Testis (tissue), 3 donors: ENCODE results near the gene MRAP. TPM values are rescaled to one million over a fixed set of nuclear protein-coding genes. Genes with fewer than 3 reads are reported as not detected.
A peak's percentile ranks its signal among the peaks of the same experiment; 100 is the strongest.

Experiments
- DNase-seq: peaks from one replicate; pipeline ENCODE4 v3.0.0-alpha.2; 2019
- H3K27ac ChIP-seq, 2 donors: fragments of 200-600 bp; sonication (generic); one replicate each; pipeline ENCODE4 v1.5.1; 2019
- H3K27me3 ChIP-seq: fragments of 200-600 bp; sonication (generic); one replicate; pipeline ENCODE4 v1.5.1; 2019
- H3K36me3 ChIP-seq: fragments of 200-600 bp; sonication (generic); one replicate; pipeline ENCODE4 v1.5.1; 2017; ENCODE audit warnings: low read depth; ENCODE audit errors: missing control alignments
- H3K4me1 ChIP-seq: fragments of 200-600 bp; sonication (generic); one replicate; pipeline ENCODE4 v1.5.1; 2019
- H3K4me3 ChIP-seq, 2 donors: fragments of 200-600 bp; sonication (generic); one replicate each; pipeline ENCODE4 v1.5.1; 2017 to 2019
- H3K9me3 ChIP-seq: fragments of 200-600 bp; sonication (generic); one replicate; pipeline ENCODE4 v1.5.1; 2017
- CTCF ChIP-seq, 3 experiments: fragments of 450-650 bp in 2 of 3; fragments of 200-600 bp in 1 of 3; sonication (generic) in 1 of 3; IDR thresholded peaks; one replicate each; pipeline ENCODE4 v1.5.1; 2016 to 2019; ENCODE audit warnings: antibody characterized with exemption in 3 of 3, mild to moderate bottlenecking in 2 of 3, moderate library complexity in 1 of 3
- POLR2A ChIP-seq: fragments of 450-650 bp; IDR thresholded peaks from one replicate; pipeline ENCODE4 v1.6.1; 2017; ENCODE audit warnings: antibody characterized with exemption, mild to moderate bottlenecking, moderate library complexity
- WGBS, 2 donors: methylation state at CpG; one replicate each; pipeline ENCODE4 v1.1.5; 2018; 5-methylcytosine and 5-hydroxymethylcytosine counted together
- intact Hi-C: fragments of 100-400 bp; cut with DNase I; formaldehyde crosslinking; loops from one replicate; pipeline ENCODE4 v1.15.1; 2023; ENCODE audit warnings: low total_unique reads
- polyA plus RNA-seq: library from polyadenylated mRNA; stranded (reverse); fragments of 350-450 nt; fragmentation: Illumina TruSeq; extraction: RNeasy Lipid Tissue Mini Kit (QIAGEN cat#74804); gene quantifications from one replicate; pipeline ENCODE4 v1.2.3, GENCODE V29; 2014; ENCODE audit warnings: low read depth, low replicate concordance; ENCODE audit not compliant: insufficient read depth
- total RNA-seq, 2 donors: library from RNA; depleted of rRNA; stranded (reverse); fragments of >200 nt; gene quantifications; one replicate each; pipeline ENCODE4 v1.2.3, GENCODE V29; 2016

Gene MRAP
- total and polyA plus RNA-seq, 3 donors from 2014 or later = 1.4 to 4.0 (median 2.2) TPM

DNA sequence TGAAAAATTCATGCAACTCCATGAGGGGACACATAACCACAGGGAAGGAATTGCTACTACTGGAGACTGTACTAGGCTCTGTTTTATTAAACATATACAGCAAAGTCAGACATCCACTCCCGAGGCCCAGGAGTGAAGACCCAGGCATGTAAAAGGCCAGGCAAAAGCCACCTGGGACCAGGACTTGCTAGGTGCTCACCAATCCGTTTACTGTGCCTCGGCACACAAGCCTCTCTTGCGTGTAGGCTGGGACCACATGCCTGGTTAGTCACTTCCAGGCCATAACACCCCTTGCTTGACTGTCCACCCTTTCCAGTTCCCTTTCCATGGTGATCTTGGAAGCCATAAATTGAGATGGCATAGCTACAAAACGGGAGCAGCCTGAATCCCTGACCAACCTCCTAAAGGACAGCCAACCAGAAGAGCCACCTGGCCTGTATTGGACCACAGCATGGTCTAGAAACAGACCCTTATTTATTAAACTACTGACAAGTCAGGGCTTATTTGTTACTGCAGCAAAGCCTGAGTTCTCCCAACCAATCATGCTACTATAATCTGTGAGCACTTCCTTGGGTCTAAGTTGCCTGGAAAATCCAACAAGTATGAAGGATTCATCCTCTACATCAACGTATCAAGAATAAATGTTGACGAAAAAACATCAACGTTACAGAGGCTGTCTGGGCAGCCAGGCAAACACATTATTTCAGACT lies 54.5 kb downstream of the MRAP start:
- no peak for DNase-seq
- Histone ChIP-seq H3K27me3 (no peaks in the 10 kb centered on the region), H3K27ac (no peak overlapping the region), H3K36me3 (no peaks in the 10 kb centered on the region), H3K4me3 (no peak overlapping the region), H3K9me3 (no peaks in the 10 kb centered on the region), H3K4me1 (peaks cover 5% of the 10 kb centered on the region)
- WGBS, 2 donors = 94 to 99% methylated on average over 4 to 8 of the region's 8 CpGs
- TF ChIP-seq POLR2A (no peak), CTCF (IDR thresholded peaks at IDR 0.05) (no peak)
- intact Hi-C loops = no loop called here

DNA sequence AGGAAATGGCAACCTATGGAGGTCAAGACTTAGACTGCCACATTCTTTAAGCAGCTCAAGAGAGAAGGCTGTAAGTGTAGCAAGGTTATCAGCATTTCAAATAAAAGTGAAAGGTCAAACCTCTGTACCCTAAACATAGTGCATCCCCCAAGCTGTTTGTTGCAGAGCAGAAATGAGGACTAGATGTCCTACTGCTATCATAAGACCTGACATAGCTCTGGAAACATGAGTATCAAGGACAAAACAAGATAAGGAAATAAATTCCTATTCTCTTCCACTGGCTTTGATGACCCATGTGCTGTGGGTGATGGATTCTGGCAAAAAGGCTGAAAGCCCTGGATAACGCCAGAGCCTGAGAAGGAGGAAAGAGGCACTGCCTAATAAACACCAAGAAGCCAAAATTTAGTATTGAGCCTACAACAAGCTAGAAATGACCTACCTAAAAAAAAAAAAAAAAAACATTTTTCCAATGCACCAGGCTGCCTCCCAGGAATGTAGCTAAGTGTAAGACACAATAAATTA lies 58.3 kb downstream of the MRAP start:
- Histone ChIP-seq H3K27me3 (no peaks in the 10 kb centered on the region), H3K9me3 (no peaks in the 10 kb centered on the region), H3K4me1 (peaks cover 5% of the 10 kb centered on the region), H3K4me3 (no peak overlapping the region), H3K27ac (peak overlapping the region in 1 of 2 donors; percentile 57), H3K36me3 (no peaks in the 10 kb centered on the region)
- WGBS, 2 donors = 52 to 62% methylated on average over 1 of the region's 1 CpG
- intact Hi-C loops = no loop called here
- DNase-seq = no peak
- no peak for TF ChIP-seq POLR2A

DNA sequence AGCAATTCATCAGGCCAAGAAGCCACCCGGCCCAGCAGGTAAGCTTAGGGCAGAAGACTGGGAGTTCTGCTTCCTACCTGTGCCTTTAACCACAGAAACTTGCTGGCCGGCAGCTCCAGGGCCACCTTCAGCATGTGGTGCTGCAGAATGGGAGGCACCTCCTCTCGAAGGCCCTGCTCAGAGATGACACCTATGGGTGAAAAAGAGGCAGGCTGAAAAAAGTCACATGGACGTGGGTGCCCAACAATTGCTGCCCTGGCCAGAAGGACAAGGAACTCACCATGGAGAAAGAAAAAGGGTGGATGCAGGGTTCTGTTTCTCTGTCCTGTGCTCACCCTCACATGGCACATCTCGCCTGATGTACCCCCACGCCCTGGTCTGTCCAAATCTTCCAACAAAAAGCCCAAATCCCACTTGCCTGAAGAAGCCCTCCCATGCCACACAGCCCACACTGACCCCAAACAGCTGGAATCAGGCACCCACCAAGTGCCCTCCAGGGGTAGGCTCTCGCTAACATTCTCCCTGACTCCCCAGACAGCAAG lies 61.1 kb downstream of the MRAP start:
- 73 to 80% methylated on average over 7 of the region's 7 CpGs for WGBS, 2 donors
- no peaks in the 10 kb centered on the region for H3K36me3 ChIP-seq
- H3K27me3 ChIP-seq = no peaks in the 10 kb centered on the region
- no peaks in the 10 kb centered on the region for H3K9me3 ChIP-seq
- H3K27ac ChIP-seq = no peak overlapping the region
- TF ChIP-seq POLR2A (no peak), CTCF (IDR thresholded peaks at IDR 0.05) (peak in 2 of 3 experiments; percentile 20 to 30)
- peaks cover 5% of the 10 kb centered on the region for H3K4me1 ChIP-seq
- no peak overlapping the region for H3K4me3 ChIP-seq
- DNase-seq = peak; percentile 65
- intact Hi-C loops = no loop called here

DNA sequence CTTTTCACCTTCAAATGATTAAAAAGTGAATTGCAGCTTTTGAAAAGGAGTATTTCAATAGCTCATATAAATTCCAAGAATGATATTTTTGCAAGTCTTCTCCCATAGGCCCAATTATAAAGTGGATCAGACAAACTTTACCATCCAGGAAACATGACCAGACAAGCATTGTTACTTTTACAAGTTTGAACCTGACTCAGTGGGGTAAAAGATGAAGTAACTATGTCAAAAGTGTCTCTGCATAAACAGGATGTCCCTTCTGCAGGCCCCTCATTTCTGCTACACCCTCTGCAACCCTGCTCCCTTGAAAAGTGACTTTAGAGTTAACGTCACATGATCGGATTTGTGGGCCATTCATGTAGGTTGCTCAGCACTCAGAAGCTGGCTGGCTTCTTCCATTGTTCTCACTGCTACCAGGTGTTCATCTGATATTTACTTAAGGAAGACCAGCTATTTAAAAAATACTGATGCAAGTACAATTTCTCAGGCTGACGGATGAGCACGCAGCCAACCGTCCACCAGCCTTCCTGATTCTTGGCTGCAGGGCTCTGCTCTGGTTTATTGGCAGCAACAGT lies 61.8 kb downstream of the MRAP start:
- DNase-seq = no peak
- Histone ChIP-seq H3K9me3 (no peaks in the 10 kb centered on the region), H3K4me1 (peaks cover 5% of the 10 kb centered on the region), H3K27ac (no peak overlapping the region), H3K27me3 (no peaks in the 10 kb centered on the region), H3K4me3 (no peak overlapping the region), H3K36me3 (no peaks in the 10 kb centered on the region)
- WGBS, 2 donors = 80 to 96% methylated on average over 5 of the region's 5 CpGs
- intact Hi-C loops = no loop called here
- TF ChIP-seq POLR2A = no peak
- TF ChIP-seq CTCF (IDR thresholded peaks at IDR 0.05) = no peak

Other genes with a start within 250 kb of the MRAP start
- gene MIS18A, start 19.8 kb upstream of the MRAP start, total RNA-seq = 10 to 100 TPM; 27.8 to 32.6 TPM
- gene MIS18A, start 19.8 kb upstream of the MRAP start, polyA plus RNA-seq = 34.4 TPM
- gene URB1, start 94.2 kb downstream of the MRAP start, total RNA-seq = 10 to 100 TPM; 38.8 to 41.4 TPM
- gene URB1, start 94.2 kb downstream of the MRAP start, polyA plus RNA-seq = 16.6 TPM
- gene EVA1C, start 113.9 kb downstream of the MRAP start, total RNA-seq = 10 to 100 TPM; 28.4 to 44.2 TPM
- gene EVA1C, start 113.9 kb downstream of the MRAP start, polyA plus RNA-seq = 47.0 TPM